GM23248 (cell line): Measurements from ENCODE around the gene TENT4A. TPM values are rescaled to one million over a fixed set of nuclear protein-coding genes. Genes with fewer than 3 reads are reported as not detected.

ENCODE experiments used
- DNase-seq: peaks from one replicate; pipeline ENCODE4 v3.0.0-alpha.2; 2015
- H2AFZ ChIP-seq: fragments of 200-600 bp; sonication (generic); 2 replicates; pipeline ENCODE4 v1.6.1; 2016; ENCODE audit warnings: antibody characterized with exemption
- H3F3A ChIP-seq: fragments of 200-600 bp; sonication (generic); 2 replicates; pipeline ENCODE4 v1.6.1; 2016; ENCODE audit warnings: mild to moderate bottlenecking, antibody characterized with exemption, mixed run types; ENCODE audit not compliant: insufficient read depth
- H3K27ac ChIP-seq: fragments of 200-600 bp; sonication (generic); 2 replicates; pipeline ENCODE4 v1.5.1; 2016; ENCODE audit warnings: mild to moderate bottlenecking
- H3K27me3 ChIP-seq: fragments of 200-600 bp; sonication (generic); replicated peaks from 2 replicates; pipeline ENCODE4 v1.6.1; 2016; ENCODE audit warnings: mild to moderate bottlenecking; ENCODE audit not compliant: insufficient read depth
- H3K36me3 ChIP-seq: fragments of 200-600 bp; sonication (generic); 2 replicates; pipeline ENCODE4 v1.6.1; 2016; ENCODE audit warnings: low read depth, mild to moderate bottlenecking
- H3K4me1 ChIP-seq: fragments of 200-600 bp; sonication (generic); 2 replicates; pipeline ENCODE4 v1.6.1; 2016; ENCODE audit warnings: mild to moderate bottlenecking; ENCODE audit not compliant: insufficient read depth
- H3K4me2 ChIP-seq: fragments of 200-600 bp; sonication (generic); one replicate; pipeline ENCODE4 v1.6.1; 2016; ENCODE audit warnings: mild to moderate bottlenecking; ENCODE audit not compliant: unreplicated experiment
- H3K4me3 ChIP-seq: fragments of 200-600 bp; sonication (generic); 2 replicates; pipeline ENCODE4 v1.5.1; 2016; ENCODE audit warnings: mild to moderate bottlenecking
- H3K79me2 ChIP-seq: fragments of 200-600 bp; sonication (generic); 2 replicates; pipeline ENCODE4 v1.6.1; 2016; ENCODE audit warnings: mild to moderate bottlenecking; ENCODE audit not compliant: insufficient read depth
- H3K9ac ChIP-seq: fragments of 200-600 bp; sonication (generic); 2 replicates; pipeline ENCODE4 v1.6.1; 2016; ENCODE audit warnings: mild to moderate bottlenecking
- H3K9me2 ChIP-seq: fragments of 200-600 bp; sonication (generic); 2 replicates; pipeline ENCODE4 v1.6.1; 2016; ENCODE audit warnings: mixed run types, mild to moderate bottlenecking, moderate library complexity; ENCODE audit not compliant: insufficient read depth
- H3K9me3 ChIP-seq: fragments of 200-600 bp; sonication (generic); one replicate; pipeline ENCODE4 v1.6.1; 2017; ENCODE audit warnings: low read depth
- H4K20me1 ChIP-seq: fragments of 200-600 bp; sonication (generic); 2 replicates; pipeline ENCODE4 v1.6.0; 2016; ENCODE audit not compliant: insufficient read depth
- EZH2 ChIP-seq: fragments of 200-600 bp; sonication (generic); IDR thresholded peaks from 2 replicates; pipeline ENCODE4 v1.6.1; 2018; ENCODE audit warnings: antibody characterized with exemption, mild to moderate bottlenecking; ENCODE audit not compliant: insufficient read depth, poor library complexity, severe bottlenecking
- EZH2phosphoT487 ChIP-seq: fragments of 200-600 bp; sonication (generic); IDR thresholded peaks from 2 replicates; pipeline ENCODE4 v1.6.1; 2018; ENCODE audit warnings: antibody characterized with exemption, moderate library complexity, mild to moderate bottlenecking, low read depth; ENCODE audit not compliant: insufficient read depth
- WGBS, 2 experiments: methylation state at CpG; one replicate each; pipeline ENCODE4 v1.1.6; 2015 to 2017; ENCODE audit warnings: low lambda C conversion rate in 2 of 2, low coverage in 1 of 2; ENCODE audit errors: missing lambda C conversion rate in 2 of 2; 5-methylcytosine and 5-hydroxymethylcytosine counted together
- in situ Hi-C: fragments of 300-500 bp; cut with MboI; formaldehyde crosslinking; loops from 2 replicates; pipeline ENCODE4 v1.15.0; 2020
- polyA plus RNA-seq: library from polyadenylated mRNA; unstranded; fragments of >200 nt; fragmentation: Nextera tagmentation; extraction: Ambion mirVana; gene quantifications from 2 replicates; pipeline ENCODE4 v1.2.1, GENCODE V29; 2016
- total RNA-seq: library from RNA; depleted of rRNA; stranded (reverse); fragments of >200 nt; shearing (Covaris generic); gene quantifications from 2 replicates; pipeline ENCODE4 v1.2.3, GENCODE V29; 2014

Gene TENT4A
- total and polyA plus RNA-seq, 2 experiments from 2014 or later, result 3.0 to 17.6 TPM

DNA sequence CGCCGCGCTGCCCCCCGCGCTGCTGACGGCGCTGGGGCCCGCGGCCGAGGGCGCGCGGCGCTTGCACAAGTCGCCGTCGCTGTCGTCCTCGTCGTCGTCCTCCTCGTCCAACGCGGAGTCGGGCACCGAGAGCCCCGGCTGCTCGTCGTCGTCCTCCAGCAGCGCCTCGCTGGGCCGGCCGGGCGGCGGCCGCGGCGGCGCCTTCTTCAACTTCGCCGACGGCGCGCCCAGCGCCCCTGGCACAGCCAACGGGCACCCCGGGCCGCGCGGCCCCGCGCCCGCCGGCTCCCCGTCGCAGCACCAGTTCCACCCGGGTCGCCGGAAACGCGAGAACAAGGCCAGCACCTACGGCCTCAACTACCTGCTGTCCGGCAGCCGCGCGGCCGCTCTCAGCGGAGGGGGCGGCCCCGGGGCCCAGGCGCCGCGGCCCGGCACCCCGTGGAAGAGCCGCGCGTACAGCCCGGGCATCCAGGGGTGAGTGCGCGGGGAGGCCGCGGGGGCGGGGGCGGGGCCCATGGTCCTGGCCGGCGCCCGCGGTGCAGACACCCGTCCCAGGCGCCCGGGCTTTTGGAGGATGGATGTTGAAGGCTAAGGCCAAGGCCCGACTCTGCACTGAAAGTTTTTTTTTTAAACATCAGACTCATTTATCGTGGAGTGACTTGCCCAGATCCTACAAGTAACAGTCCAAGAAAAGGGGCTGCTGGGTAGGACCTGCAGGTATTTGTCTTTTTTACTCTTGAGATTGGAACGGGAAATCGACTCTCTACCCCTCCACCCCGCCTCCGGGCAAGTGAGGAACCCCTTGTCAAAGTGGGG is 1.2 kb downstream of the TENT4A start:
- Histone ChIP-seq H4K20me1 (no peaks in the 10 kb centered on the region; the same call in 1 of the 2 replicates), H3K4me3 (peak overlapping the region; percentile 81), H3K9me2 (no peaks in the 10 kb centered on the region), H3F3A (peaks cover 17% of the 10 kb centered on the region), H3K27ac (peak overlapping the region; percentile 61), H2AFZ (no peak overlapping the region; the same call in 1 of the 2 replicates), H3K9ac (peak overlapping the region; percentile 70), H3K79me2 (peaks cover 49% of the 10 kb centered on the region), H3K9me3 (no peaks in the 10 kb centered on the region), H3K4me1 (peaks cover 19% of the 10 kb centered on the region), H3K36me3 (no peaks in the 10 kb centered on the region), H3K27me3 (no peaks in the 10 kb centered on the region), H3K4me2 (peak overlapping the region; percentile 91)
- TF ChIP-seq EZH2, result no peak
- no peak for TF ChIP-seq EZH2phosphoT487
- in situ Hi-C loops, result no loop called here
- 0% methylated on average over 28 to 59 of the region's 99 CpGs for WGBS, 2 experiments
- DNase-seq, result peak; percentile 69

DNA sequence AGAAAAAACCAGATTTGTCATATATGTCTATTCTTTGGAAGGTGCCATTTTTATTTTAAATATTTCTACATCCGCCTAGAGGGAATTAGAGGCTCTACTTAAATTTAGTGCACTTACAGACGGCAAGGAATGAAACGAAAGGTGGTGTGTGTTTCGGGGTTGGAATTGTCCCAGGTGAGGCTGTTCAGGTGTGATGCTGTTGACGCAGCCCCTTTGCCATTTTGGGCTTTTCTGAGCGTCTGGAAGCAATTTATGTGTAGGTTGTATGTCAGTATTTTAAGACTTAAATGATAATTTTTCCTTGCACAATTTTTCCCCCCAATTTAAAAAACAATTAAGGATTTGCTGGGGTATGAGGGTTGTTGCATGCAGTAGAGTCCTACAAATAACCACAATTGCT is 2.0 kb downstream of the TENT4A start:
- peaks cover 17% of the 10 kb centered on the region for H3F3A ChIP-seq
- H3K4me2 ChIP-seq, result peak overlapping the region; percentile 91
- H3K4me3 ChIP-seq, result peak overlapping the region; percentile 81
- no peaks in the 10 kb centered on the region for H3K9me3 ChIP-seq
- H3K27ac ChIP-seq, result no peak overlapping the region
- DNase-seq, result no peak
- peaks cover 57% of the 10 kb centered on the region for H3K79me2 ChIP-seq
- TF ChIP-seq EZH2, result no peak
- no peak for TF ChIP-seq EZH2phosphoT487
- in situ Hi-C loops, result no loop called here
- 60 to 63% methylated on average over 6 of the region's 6 CpGs for WGBS, 2 experiments
- H3K4me1 ChIP-seq, result peaks cover 19% of the 10 kb centered on the region
- peak overlapping the region; percentile 70 for H3K9ac ChIP-seq
- H3K9me2 ChIP-seq, result no peaks in the 10 kb centered on the region
- no peaks in the 10 kb centered on the region for H3K27me3 ChIP-seq
- H3K36me3 ChIP-seq, result no peaks in the 10 kb centered on the region
- H2AFZ ChIP-seq, result no peak overlapping the region
- H4K20me1 ChIP-seq, result no peaks in the 10 kb centered on the region; the same call in 1 of the 2 replicates

DNA sequence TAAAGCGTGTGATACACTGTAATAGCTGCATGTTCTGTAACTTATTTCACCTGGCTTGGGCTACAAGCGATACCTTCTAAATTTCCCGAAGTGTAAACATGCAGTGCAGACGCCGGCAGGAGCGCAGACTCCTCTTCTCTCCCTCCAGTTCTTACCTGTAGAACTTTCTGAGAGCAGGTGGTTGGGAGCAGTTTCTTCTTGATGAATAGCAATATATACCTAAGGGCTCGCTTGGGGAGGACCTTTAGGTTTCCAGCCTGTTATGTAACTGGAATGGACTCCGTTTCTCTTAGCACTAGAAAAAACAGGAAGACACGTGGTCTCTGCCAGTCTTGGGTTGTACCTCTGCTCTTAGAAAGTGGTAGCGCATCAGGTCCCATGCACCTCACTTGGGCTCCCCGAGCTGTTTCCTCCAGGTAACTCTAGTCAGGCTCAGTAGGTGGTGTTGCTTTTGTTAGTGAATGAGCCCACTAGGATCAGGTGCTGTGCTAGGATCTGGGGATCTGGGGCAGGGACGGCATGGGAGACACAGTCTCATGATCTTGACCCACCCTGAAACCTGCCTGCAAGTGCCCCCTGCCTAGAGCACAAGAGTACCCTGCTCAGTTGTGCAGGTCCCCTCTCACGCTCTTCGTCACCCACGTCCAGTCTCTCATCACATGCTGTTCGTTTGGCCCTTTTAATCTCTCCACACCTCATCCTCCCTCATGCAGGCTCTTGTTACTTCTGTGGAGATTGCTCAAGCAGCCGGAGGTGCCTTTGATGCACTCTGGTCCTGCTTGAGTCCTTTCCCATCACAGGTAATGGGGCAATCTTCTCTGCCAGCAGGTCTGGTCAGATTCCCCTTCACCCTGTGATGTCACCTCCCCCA is 2.8 kb downstream of the TENT4A start:
- no peaks in the 10 kb centered on the region; the same call in 1 of the 2 replicates for H4K20me1 ChIP-seq
- 66 to 67% methylated on average over 17 of the region's 17 CpGs for WGBS, 2 experiments
- peak overlapping the region; percentile 70; the same call in 1 of the 2 replicates for H3K9ac ChIP-seq
- no peaks in the 10 kb centered on the region for H3K27me3 ChIP-seq
- in situ Hi-C loops, result no loop called here
- H3K27ac ChIP-seq, result no peak overlapping the region
- TF ChIP-seq EZH2, result no peak
- no peak for TF ChIP-seq EZH2phosphoT487
- peaks cover 19% of the 10 kb centered on the region for H3K4me1 ChIP-seq
- peak overlapping the region; percentile 81 for H3K4me3 ChIP-seq
- H3K79me2 ChIP-seq, result peaks cover 65% of the 10 kb centered on the region
- H3K4me2 ChIP-seq, result peak overlapping the region; percentile 91
- H3K9me3 ChIP-seq, result no peaks in the 10 kb centered on the region
- no peak overlapping the region for H2AFZ ChIP-seq
- H3K9me2 ChIP-seq, result no peaks in the 10 kb centered on the region
- no peaks in the 10 kb centered on the region for H3K36me3 ChIP-seq
- peaks cover 14% of the 10 kb centered on the region for H3F3A ChIP-seq
- no peak for DNase-seq

DNA sequence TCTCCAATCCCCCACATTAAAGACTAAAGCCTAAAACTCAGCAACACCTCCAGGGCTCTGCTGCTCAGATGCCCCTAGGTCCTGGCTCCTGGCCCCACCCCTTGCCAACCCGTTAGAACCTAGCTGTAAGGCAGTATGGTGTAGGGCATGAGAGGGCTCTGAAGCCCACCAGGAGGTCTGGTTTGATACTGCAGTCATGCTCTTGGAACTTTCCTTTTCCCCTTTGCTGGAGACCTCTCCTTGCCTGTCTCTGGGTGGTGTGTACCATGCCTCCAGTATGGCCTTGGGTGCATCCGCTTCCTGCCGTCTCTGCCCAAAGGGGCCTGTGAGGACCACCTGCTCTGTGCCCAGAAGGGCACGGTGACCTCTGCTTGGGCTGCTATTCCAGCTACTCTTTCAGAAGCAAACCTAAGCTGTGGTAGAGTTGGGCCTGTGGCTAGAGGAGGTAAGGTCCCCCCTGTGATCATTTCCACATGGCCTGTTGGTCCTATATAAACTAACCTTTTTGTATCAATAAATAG is 3.5 kb downstream of the TENT4A start:
- no peaks in the 10 kb centered on the region for H3K36me3 ChIP-seq
- H3K9me2 ChIP-seq, result no peaks in the 10 kb centered on the region
- peaks cover 14% of the 10 kb centered on the region for H3F3A ChIP-seq
- peak overlapping the region; percentile 81 for H3K4me3 ChIP-seq
- peaks cover 16% of the 10 kb centered on the region for H3K4me1 ChIP-seq
- H3K27me3 ChIP-seq, result no peaks in the 10 kb centered on the region
- no peak overlapping the region for H3K9ac ChIP-seq
- no peak for TF ChIP-seq EZH2phosphoT487
- TF ChIP-seq EZH2, result no peak
- in situ Hi-C loops, result no loop called here
- WGBS, 2 experiments, result 75 to 77% methylated on average over 4 of the region's 4 CpGs
- DNase-seq, result no peak
- peaks cover 72% of the 10 kb centered on the region for H3K79me2 ChIP-seq
- peak overlapping the region; percentile 91 for H3K4me2 ChIP-seq
- no peaks in the 10 kb centered on the region; the same call in 1 of the 2 replicates for H4K20me1 ChIP-seq
- H3K9me3 ChIP-seq, result no peaks in the 10 kb centered on the region
- no peak overlapping the region for H3K27ac ChIP-seq
- no peak overlapping the region for H2AFZ ChIP-seq
